Measurements from ENCODE around the gene MCC.

Gene MCC

DNA sequence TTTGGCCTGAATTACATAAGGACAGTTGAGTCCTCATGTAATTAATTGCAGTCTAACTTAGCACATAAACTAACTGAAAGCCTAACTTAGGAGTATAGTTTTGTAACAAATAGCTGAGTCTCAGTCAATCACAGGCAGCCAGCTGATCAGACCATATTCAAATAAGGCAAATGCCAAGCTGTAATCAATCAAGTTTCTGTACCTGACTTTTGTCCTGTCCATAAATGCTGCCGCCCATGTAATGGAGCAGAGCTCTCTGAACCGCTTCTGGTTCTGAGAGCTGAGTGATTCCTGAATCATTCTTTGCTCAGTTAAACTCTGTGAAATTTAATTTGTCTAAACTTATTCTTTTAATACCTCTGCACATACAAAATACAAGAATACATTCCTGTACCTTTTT is 158.3 kb downstream of the MCC start:
- peaks cover 2% of the 10 kb centered on the region for H3K4me1 Mint-ChIP-seq
- peak overlapping the region; percentile 25 for H3K27ac Mint-ChIP-seq
- no peaks in the 10 kb centered on the region for H3K36me3 Mint-ChIP-seq
- DNase-seq (ENCODE audit: low spot score in 2 of 2) = no peak
- no peak overlapping the region for H3K4me3 Mint-ChIP-seq
- no peak for ATAC-seq (ENCODE audit: low read depth)
- peaks cover 3% of the 10 kb centered on the region for H3K27me3 Mint-ChIP-seq
- H3K9me3 Mint-ChIP-seq = no peaks in the 10 kb centered on the region

DNA sequence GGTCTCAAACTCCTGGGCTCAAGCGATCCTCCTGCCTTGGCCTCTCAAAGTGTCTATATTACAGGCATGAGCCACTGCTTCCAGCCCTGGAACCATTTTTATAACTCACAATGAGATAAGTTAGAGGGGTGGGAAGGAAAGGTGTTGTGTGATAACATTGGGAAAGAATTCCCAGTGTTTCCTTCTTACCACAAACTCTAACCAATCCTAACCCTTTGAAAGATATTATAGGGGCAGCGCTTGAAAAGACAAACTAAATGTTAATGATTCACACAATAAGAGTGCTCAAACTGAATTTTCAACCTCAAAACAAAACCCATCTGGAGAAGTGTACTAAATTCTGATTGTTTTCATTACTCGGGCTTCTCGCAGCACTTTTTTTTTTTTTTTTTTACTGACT is 163.2 kb downstream of the MCC start:
- Mint-ChIP-seq H3K36me3 (no peaks in the 10 kb centered on the region), H3K4me3 (no peak overlapping the region), H3K27me3 (peaks cover 1% of the 10 kb centered on the region), H3K9me3 (no peaks in the 10 kb centered on the region), H3K4me1 (no peaks in the 10 kb centered on the region), H3K27ac (no peak overlapping the region)
- no peak for ATAC-seq (ENCODE audit: low read depth)
- DNase-seq (ENCODE audit: low spot score in 2 of 2) = no peak

DNA sequence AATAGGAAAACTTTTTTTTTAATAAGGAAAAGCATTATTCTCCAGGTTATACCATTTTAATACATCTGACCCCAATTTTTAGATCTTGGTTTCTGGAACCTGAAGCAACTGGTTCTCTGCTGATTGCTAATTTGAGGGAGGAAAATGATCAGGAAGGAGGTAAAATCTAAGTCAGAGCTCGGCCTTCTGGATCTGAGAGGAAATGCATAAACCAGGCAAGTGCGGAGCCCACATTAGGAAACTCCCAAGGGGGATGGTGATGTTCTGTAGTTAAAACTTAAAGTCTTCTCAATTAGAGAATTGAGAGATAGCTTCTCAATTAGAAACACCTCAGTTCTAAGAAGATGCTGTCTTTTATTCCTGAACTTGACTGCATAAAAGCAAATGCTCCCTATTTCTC is 167.0 kb downstream of the MCC start:
- DNase-seq (ENCODE audit: low spot score in 2 of 2) (no peak), ATAC-seq (ENCODE audit: low read depth) (no peak)
- no peaks in the 10 kb centered on the region for H3K9me3 Mint-ChIP-seq
- H3K4me3 Mint-ChIP-seq = no peak overlapping the region
- H3K27me3 Mint-ChIP-seq = peaks cover 4% of the 10 kb centered on the region
- no peaks in the 10 kb centered on the region for H3K4me1 Mint-ChIP-seq
- no peak overlapping the region for H3K27ac Mint-ChIP-seq
- no peaks in the 10 kb centered on the region for H3K36me3 Mint-ChIP-seq

GRCh38 chr5:113320273-113320780 is 167.9 kb downstream of the MCC start:
- Mint-ChIP-seq H3K4me1 (no peaks in the 10 kb centered on the region), H3K4me3 (no peak overlapping the region), H3K36me3 (no peaks in the 10 kb centered on the region), H3K27me3 (peaks cover 3% of the 10 kb centered on the region), H3K27ac (no peak overlapping the region), H3K9me3 (no peaks in the 10 kb centered on the region)
- DNase-seq (ENCODE audit: low spot score in 2 of 2) (no peak), ATAC-seq (ENCODE audit: low read depth) (no peak)

DNA sequence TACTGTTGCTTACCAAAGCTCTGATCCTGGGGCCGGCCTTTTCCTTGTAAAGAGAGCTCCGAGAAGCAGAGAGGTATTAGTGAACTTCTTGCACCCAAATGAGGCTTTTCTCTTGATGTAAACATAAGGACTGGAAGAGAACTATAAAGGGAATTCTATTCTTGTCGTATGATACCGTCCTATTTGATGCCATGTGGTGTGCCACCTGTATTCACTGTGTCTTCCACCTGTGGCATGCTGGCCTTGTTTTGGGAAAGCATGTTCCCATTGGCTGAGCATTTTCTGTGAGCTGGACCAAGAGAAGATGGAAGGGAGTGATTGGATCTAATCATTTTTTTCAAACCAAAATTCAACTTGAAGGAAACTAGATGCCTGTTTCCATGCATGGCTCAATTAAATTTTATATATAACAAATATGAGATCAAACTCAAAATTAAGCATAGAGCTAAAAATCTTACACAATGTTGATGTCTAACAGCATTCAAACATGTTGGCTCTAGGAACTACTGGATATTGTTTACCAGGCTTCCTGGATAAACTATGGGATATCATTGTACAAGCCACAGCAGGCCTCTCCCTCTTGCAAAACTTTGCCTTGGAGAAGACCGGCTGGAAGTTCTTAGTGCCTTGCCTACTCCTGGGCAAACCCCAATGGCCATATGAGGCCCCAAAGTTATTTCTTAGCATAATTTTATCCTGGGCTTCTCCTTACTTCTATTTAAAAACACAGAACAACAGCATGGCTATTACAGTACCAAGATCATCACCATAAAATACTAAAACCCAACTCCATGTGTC is 168.8 kb downstream of the MCC start:
- no peaks in the 10 kb centered on the region for H3K4me1 Mint-ChIP-seq
- DNase-seq (ENCODE audit: low spot score in 2 of 2) (no peak), ATAC-seq (ENCODE audit: low read depth) (no peak)
- no peak overlapping the region for H3K4me3 Mint-ChIP-seq
- H3K27ac Mint-ChIP-seq = no peak overlapping the region
- no peaks in the 10 kb centered on the region for H3K36me3 Mint-ChIP-seq
- no peaks in the 10 kb centered on the region for H3K9me3 Mint-ChIP-seq
- H3K27me3 Mint-ChIP-seq = peaks cover 3% of the 10 kb centered on the region

- H3K27ac Mint-ChIP-seq = no peak overlapping the region
- H3K4me3 Mint-ChIP-seq = no peak overlapping the region
- H3K27me3 Mint-ChIP-seq = peaks cover 5% of the 10 kb centered on the region
Measured at GRCh38 chr5:113317636-113318035, 170.6 kb downstream of the MCC start.

GRCh38 chr5:113311301-113311700 is 177.0 kb downstream of the MCC start:
- peaks cover 2% of the 10 kb centered on the region for H3K9me3 Mint-ChIP-seq
- H3K27me3 Mint-ChIP-seq = peaks cover 10% of the 10 kb centered on the region
- H3K4me3 Mint-ChIP-seq = no peak overlapping the region
- no peak overlapping the region for H3K27ac Mint-ChIP-seq
- ATAC-seq (ENCODE audit: low read depth) (no peak), DNase-seq (ENCODE audit: low spot score in 2 of 2) (no peak)
- H3K36me3 Mint-ChIP-seq = peaks cover 2% of the 10 kb centered on the region
- H3K4me1 Mint-ChIP-seq = no peaks in the 10 kb centered on the region

More at GRCh38 chr5:113317636-113318035, 170.6 kb downstream of the MCC start:
- H3K36me3 Mint-ChIP-seq = no peaks in the 10 kb centered on the region
- DNase-seq (ENCODE audit: low spot score in 2 of 2) = no peak
- no peak for ATAC-seq (ENCODE audit: low read depth)
- H3K9me3 Mint-ChIP-seq = no peaks in the 10 kb centered on the region
- no peaks in the 10 kb centered on the region for H3K4me1 Mint-ChIP-seq

GRCh38 chr5:113302120-113302519 is 186.1 kb downstream of the MCC start:
- no peak for DNase-seq (ENCODE audit: low spot score in 2 of 2)
- no peaks in the 10 kb centered on the region for H3K36me3 Mint-ChIP-seq
- H3K27ac Mint-ChIP-seq = no peak overlapping the region
- H3K27me3 Mint-ChIP-seq = peaks cover 18% of the 10 kb centered on the region
- peaks cover 3% of the 10 kb centered on the region for H3K9me3 Mint-ChIP-seq
- no peak overlapping the region for H3K4me3 Mint-ChIP-seq
- peaks cover 3% of the 10 kb centered on the region for H3K4me1 Mint-ChIP-seq
- ATAC-seq (ENCODE audit: low read depth) = peak; percentile 17

DNA sequence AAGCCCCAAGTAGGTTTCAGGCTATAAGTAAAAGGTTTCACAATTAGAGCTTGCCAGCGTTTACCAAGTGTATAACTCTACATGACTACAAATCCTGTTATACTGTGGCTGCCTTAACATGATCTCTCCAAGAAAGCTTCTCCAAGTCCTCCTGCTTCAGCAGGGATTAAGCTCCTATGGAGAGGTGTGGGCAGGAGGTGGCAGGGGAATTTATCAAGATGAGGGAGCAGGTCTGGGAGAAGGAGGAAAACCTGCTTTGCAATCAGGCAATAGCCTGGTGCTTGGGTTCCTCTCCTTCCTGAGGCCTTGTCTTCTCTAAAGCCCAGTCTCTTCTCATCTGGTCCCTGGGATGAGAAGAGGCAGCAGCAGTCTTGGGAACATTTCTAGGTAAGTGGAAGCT is 188.7 kb downstream of the MCC start:
- H3K27me3 Mint-ChIP-seq = peaks cover 23% of the 10 kb centered on the region
- no peak overlapping the region for H3K27ac Mint-ChIP-seq

GRCh38 chr5:113296676-113297075 is 191.6 kb downstream of the MCC start:
- H3K27me3 Mint-ChIP-seq = peaks cover 22% of the 10 kb centered on the region
- DNase-seq (ENCODE audit: low spot score in 2 of 2) (no peak), ATAC-seq (ENCODE audit: low read depth) (no peak)
- peaks cover 14% of the 10 kb centered on the region for H3K4me1 Mint-ChIP-seq
- no peak overlapping the region for H3K27ac Mint-ChIP-seq
- H3K36me3 Mint-ChIP-seq = no peaks in the 10 kb centered on the region
- H3K4me3 Mint-ChIP-seq = no peak overlapping the region
- H3K9me3 Mint-ChIP-seq = no peaks in the 10 kb centered on the region

More for the DNA sequence above, 188.7 kb downstream of the MCC start:
- Mint-ChIP-seq H3K4me3 (no peak overlapping the region), H3K9me3 (no peaks in the 10 kb centered on the region), H3K36me3 (no peaks in the 10 kb centered on the region), H3K4me1 (peaks cover 7% of the 10 kb centered on the region)
- no peak for ATAC-seq (ENCODE audit: low read depth)
- no peak for DNase-seq (ENCODE audit: low spot score in 2 of 2)

DNA sequence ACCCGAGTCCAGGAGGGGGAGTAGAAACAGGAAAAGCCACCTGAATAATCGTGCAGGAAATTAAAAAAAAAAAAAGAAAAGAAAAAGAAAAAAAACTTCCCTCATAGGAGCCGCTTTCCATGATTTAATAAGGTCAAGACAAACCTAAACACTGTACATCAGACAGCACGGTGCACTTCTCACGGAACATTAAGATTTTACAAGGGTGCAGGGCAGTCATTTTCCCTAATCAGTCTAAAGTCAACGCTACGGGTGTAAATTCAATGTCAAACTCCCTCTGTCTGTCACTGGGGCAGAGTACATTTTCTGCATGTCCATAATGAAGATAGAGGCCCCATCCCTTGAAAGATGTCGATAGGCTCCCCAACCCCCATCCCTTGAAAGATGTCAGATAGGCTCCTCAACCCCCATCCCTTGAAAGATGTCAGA is 193.1 kb downstream of the MCC start:
- Mint-ChIP-seq H3K36me3 (no peaks in the 10 kb centered on the region), H3K27me3 (peaks cover 20% of the 10 kb centered on the region), H3K4me1 (peaks cover 14% of the 10 kb centered on the region), H3K27ac (no peak overlapping the region), H3K9me3 (no peaks in the 10 kb centered on the region), H3K4me3 (peak overlapping the region; percentile 85)
- no peak for ATAC-seq (ENCODE audit: low read depth)
- no peak for DNase-seq (ENCODE audit: low spot score in 2 of 2)

GRCh38 chr5:113294311-113295110 is 193.7 kb downstream of the MCC start:
- peak; percentile 80 for ATAC-seq (ENCODE audit: low read depth)
- peak; percentile 23 to 37 for DNase-seq (ENCODE audit: low spot score in 2 of 2)
- no peak overlapping the region for H3K27ac Mint-ChIP-seq
- H3K27me3 Mint-ChIP-seq = peaks cover 22% of the 10 kb centered on the region
- H3K4me1 Mint-ChIP-seq = peaks cover 14% of the 10 kb centered on the region
- peaks cover 1% of the 10 kb centered on the region for H3K9me3 Mint-ChIP-seq
- H3K4me3 Mint-ChIP-seq = peak overlapping the region; percentile 85
- H3K36me3 Mint-ChIP-seq = peaks cover 2% of the 10 kb centered on the region

DNA sequence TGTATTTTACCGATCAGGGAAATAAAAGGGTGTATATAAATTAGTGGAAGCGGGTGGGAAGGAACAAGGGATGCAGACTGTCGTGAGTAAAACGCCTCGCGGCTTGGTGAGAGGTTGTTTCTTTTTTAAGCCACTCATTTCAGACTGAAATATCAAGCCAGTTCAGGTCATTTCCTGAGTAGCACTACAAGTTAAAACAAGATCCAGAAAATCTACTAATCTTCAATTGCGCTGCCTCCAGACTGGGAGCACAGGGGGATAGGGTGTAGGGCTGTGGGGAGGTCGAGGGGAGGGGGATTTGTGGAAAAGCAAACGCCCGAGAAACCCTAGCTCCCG is 194.3 kb downstream of the MCC start:
- DNase-seq (ENCODE audit: low spot score in 2 of 2) (no peak), ATAC-seq (ENCODE audit: low read depth) (peak; percentile 13)
- Mint-ChIP-seq H3K4me3 (peak overlapping the region; percentile 85), H3K9me3 (peaks cover 1% of the 10 kb centered on the region), H3K4me1 (peaks cover 14% of the 10 kb centered on the region), H3K27me3 (peaks cover 22% of the 10 kb centered on the region), H3K27ac (no peak overlapping the region), H3K36me3 (peaks cover 2% of the 10 kb centered on the region)
